Lung (tissue), 16 donors: Measurements from ENCODE around the gene FCRL5. TPM values are rescaled to one million over a fixed set of nuclear protein-coding genes. Genes with fewer than 3 reads are reported as not detected.

Experiments used
- ATAC-seq: fragments of 200-7000 bp; cut with Tn5 transposase; one replicate; pipeline ENCODE4 v1.9.1; 2020; ENCODE audit warnings: moderate number of reproducible peaks; ENCODE audit not compliant: insufficient read depth, low FRiP score
- DNase-seq, 3 donors: peaks; one replicate each; pipeline ENCODE4 v3.0.0-alpha.2; 2013 to 2017
- H3K27ac ChIP-seq, 2 donors: one replicate each; pipeline ENCODE4 v1.5.1; 2013; ENCODE audit warnings: mild to moderate bottlenecking in 2 of 2, moderate library complexity in 2 of 2, control low read depth in 1 of 2, inconsistent platforms in 1 of 2, low read depth in 1 of 2, low read length in 1 of 2
- H3K27me3 ChIP-seq, 3 donors: one replicate each; pipeline ENCODE4 v1.5.1; 2013; ENCODE audit warnings: low read length in 2 of 3; ENCODE audit not compliant: control insufficient read depth in 3 of 3, insufficient read depth in 3 of 3
- H3K36me3 ChIP-seq, 4 donors: one replicate each; pipeline ENCODE4 v1.5.1; 2013; ENCODE audit warnings: low read length in 4 of 4, mild to moderate bottlenecking in 1 of 4, moderate library complexity in 1 of 4; ENCODE audit not compliant: control insufficient read depth in 4 of 4, insufficient read depth in 4 of 4
- H3K4me1 ChIP-seq, 5 donors: one replicate each; pipeline ENCODE4 v1.5.1; 2013; ENCODE audit warnings: low read length in 5 of 5, mild to moderate bottlenecking in 2 of 5, moderate library complexity in 1 of 5; ENCODE audit not compliant: control insufficient read depth in 5 of 5, insufficient read depth in 5 of 5
- H3K4me3 ChIP-seq: one replicate; pipeline ENCODE4 v1.5.1; 2013; ENCODE audit warnings: mild to moderate bottlenecking, control low read depth, moderate library complexity
- H3K9ac ChIP-seq, 2 donors: one replicate each; pipeline ENCODE4 v1.5.1; 2013; ENCODE audit warnings: low read length in 2 of 2, control low read depth in 1 of 2; ENCODE audit not compliant: insufficient read depth in 1 of 2
- H3K9me3 ChIP-seq, 4 donors: one replicate each; pipeline ENCODE4 v1.5.1; 2013; ENCODE audit warnings: low read length in 3 of 4, mild to moderate bottlenecking in 1 of 4, moderate library complexity in 1 of 4; ENCODE audit not compliant: control insufficient read depth in 4 of 4, insufficient read depth in 3 of 4
- CTCF ChIP-seq: IDR thresholded peaks from 2 replicates; pipeline ENCODE4 v1.5.1; 2012; ENCODE audit warnings: mild to moderate bottlenecking; ENCODE audit errors: control extremely low read depth, extremely low read depth
- WGBS, 2 donors: extraction: QIAGEN DNeasy Blood & Tissue Kit; methylation state at CpG; one replicate each; pipeline ENCODE4 v1.1.7; 2013; 5-methylcytosine and 5-hydroxymethylcytosine counted together
- long read RNA-seq, 5 donors: transcript quantifications; one replicate each; lab custom pipeline, GENCODE V29; 2026
- polyA plus RNA-seq, 2 donors: library from polyadenylated mRNA; stranded (reverse); fragments of 200-250 nt; gene quantifications; one replicate each; pipeline ENCODE4 v1.2.1, GENCODE V29; 2013
- total RNA-seq, 2 donors: library from RNA; depleted of rRNA in 1 of 2; stranded (reverse); fragments of >200 nt in 1 of 2; gene quantifications; one replicate each; pipeline ENCODE4 v1.2.1, GENCODE V29; 2014 to 2021
- donor health status: control.
- donor health status: control.
- donor health status: Bipolar disorder and iron deficiency.
- donor health status: healthy.
- donor health status: DM: yes; HTN: yes; CAD: no.

The FCRL5 gene
- total RNA-seq: 1 to 10 TPM; 1.7 to 5.9 TPM
- 1 to 10 TPM in 1 of 2 donors, under 1 TPM in 1; 0.26 to 1.5 TPM for polyA plus RNA-seq
- long read RNA-seq, donor 1: 0 reads
- long read RNA-seq, donor 2: 0 reads
- long read RNA-seq, donor 3: 0 reads
- long read RNA-seq, donor 4: 0 reads
- long read RNA-seq, donor 5: 0 reads

- no peak within 1 kb of the TSS for H3K4me3 ChIP-seq
- no peaks in the 10 kb centered on the region for H3K4me1 ChIP-seq
- H3K27me3 ChIP-seq: no peaks in the 10 kb centered on the region
- H3K9me3 ChIP-seq: no peaks in the 10 kb centered on the region
- WGBS, 2 donors: 66 to 70% methylated on average over 10 of the region's 10 CpGs
- no peak for TF ChIP-seq CTCF
- H3K36me3 ChIP-seq: no peaks in the 10 kb centered on the region
- no peak within 1 kb of the TSS for H3K9ac ChIP-seq
- no peak within 1 kb of the TSS for H3K27ac ChIP-seq
- no peak for ATAC-seq
- no peak for DNase-seq
Measured at GRCh38 chr1:157551694-157552693, at the start of gene FCRL5. FCRL5 (minus strand) TSS chr1:157552515; CDS start chr1:157552362, 153 bp downstream.

- no peaks in the 10 kb centered on the region for H3K36me3 ChIP-seq
- peaks cover 0 to 2% (median 0%) of the 10 kb centered on the region in 4 donors for H3K9me3 ChIP-seq
- no peak for TF ChIP-seq CTCF
- H3K27ac ChIP-seq: no peak overlapping the region
- ATAC-seq: no peak
- no peak overlapping the region for H3K4me3 ChIP-seq
- H3K4me1 ChIP-seq: no peaks in the 10 kb centered on the region
- no peaks in the 10 kb centered on the region for H3K27me3 ChIP-seq
- H3K9ac ChIP-seq: no peak overlapping the region
- no peak for DNase-seq
- 23% methylated on average over 1 of the region's 1 CpG for WGBS, 2 donors
Measured at GRCh38 chr1:157600236-157600635, 47.9 kb upstream of the FCRL5 start.

GRCh38 chr1:157597959-157598667, 45.8 kb upstream of the FCRL5 start, which contains the start of gene FCRL4:
FCRL4 (minus strand) TSS chr1:157598085; CDS start chr1:157597944, 141 bp downstream.
- no peaks in the 10 kb centered on the region for H3K27me3 ChIP-seq
- DNase-seq: no peak
- H3K36me3 ChIP-seq: no peaks in the 10 kb centered on the region
- no peak within 1 kb of the TSS for H3K27ac ChIP-seq
- H3K4me3 ChIP-seq: no peak within 1 kb of the TSS
- 79 to 87% methylated on average over 2 of the region's 2 CpGs for WGBS, 2 donors
- no peak for TF ChIP-seq CTCF
- peaks cover 0 to 2% (median 0%) of the 10 kb centered on the region in 4 donors for H3K9me3 ChIP-seq
- no peaks in the 10 kb centered on the region for H3K4me1 ChIP-seq
- no peak for ATAC-seq
- no peak within 1 kb of the TSS for H3K9ac ChIP-seq
